Astrocyte of the spinal cord (primary cell): ENCODE results near the gene UPF2.
A peak's percentile ranks its signal among the peaks of the same experiment; 100 is the strongest.

Experiments
- DNase-seq: peaks from one replicate; pipeline ENCODE4 v3.0.0; 2011; ENCODE audit warnings: low read depth, low spot score
- H3K4me3 ChIP-seq: 2 replicates; pipeline ENCODE4 v1.5.1; 2011; ENCODE audit warnings: low read depth, mild to moderate bottlenecking, low read length, moderate library complexity
- in situ Hi-C: cut with HindIII; loops from 2 replicates; pipeline ENCODE4 v1.10.0; 2017; ENCODE audit warnings: low sequenced_read_pairs
- TF ChIP-seq, protein P1 (sequence below): IDR thresholded peaks from 2 replicates; pipeline ENCODE4 v1.5.1; 2012; ENCODE audit warnings: low read depth, mild to moderate bottlenecking, low read length, inconsistent platforms

UPF2 gene

DNA sequence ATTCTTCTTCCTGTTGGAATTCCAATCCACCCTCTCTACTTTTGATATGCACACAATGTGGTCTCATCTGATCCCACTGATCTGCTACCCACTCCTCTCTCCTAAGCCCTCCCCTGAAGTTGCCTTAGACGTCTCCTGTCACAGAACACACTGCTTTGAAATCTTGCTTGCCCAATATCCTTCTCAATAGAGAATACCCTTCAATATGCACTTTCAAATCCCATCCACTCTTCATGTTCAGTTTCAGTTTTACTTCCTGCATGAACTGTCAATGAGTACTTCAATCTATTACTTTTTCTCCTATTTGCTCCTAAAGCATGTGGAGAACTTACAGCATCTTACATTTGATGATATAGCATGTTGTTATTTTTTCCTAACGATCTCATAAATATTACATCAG is 93.5 kb downstream of the UPF2 start:
- TF ChIP-seq, protein P1, sequence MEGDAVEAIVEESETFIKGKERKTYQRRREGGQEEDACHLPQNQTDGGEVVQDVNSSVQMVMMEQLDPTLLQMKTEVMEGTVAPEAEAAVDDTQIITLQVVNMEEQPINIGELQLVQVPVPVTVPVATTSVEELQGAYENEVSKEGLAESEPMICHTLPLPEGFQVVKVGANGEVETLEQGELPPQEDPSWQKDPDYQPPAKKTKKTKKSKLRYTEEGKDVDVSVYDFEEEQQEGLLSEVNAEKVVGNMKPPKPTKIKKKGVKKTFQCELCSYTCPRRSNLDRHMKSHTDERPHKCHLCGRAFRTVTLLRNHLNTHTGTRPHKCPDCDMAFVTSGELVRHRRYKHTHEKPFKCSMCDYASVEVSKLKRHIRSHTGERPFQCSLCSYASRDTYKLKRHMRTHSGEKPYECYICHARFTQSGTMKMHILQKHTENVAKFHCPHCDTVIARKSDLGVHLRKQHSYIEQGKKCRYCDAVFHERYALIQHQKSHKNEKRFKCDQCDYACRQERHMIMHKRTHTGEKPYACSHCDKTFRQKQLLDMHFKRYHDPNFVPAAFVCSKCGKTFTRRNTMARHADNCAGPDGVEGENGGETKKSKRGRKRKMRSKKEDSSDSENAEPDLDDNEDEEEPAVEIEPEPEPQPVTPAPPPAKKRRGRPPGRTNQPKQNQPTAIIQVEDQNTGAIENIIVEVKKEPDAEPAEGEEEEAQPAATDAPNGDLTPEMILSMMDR = no peak
- in situ Hi-C loops = no loop called here
- DNase-seq = no peak
- H3K4me3 ChIP-seq = no peak overlapping the region

DNA sequence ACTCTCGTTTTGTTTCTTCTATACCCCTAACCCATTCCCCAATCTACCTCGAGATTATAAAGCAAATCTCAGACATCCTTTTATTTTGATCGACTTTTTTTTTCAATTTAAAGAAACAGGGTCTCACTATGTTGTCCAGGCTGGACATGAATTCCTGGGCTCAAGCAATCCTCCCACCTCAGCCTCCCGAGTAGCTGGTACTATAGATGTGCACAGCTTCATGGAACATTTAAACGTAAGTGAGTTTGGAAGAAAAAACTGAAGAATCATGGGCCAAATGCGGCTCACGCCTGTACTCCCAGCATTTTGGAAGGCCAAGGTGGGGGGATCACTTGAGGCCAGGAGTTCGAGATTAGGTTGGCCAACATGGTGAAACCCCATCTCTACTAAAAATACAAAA is 96.0 kb downstream of the UPF2 start:
- TF ChIP-seq, protein P1 = no peak

DNA sequence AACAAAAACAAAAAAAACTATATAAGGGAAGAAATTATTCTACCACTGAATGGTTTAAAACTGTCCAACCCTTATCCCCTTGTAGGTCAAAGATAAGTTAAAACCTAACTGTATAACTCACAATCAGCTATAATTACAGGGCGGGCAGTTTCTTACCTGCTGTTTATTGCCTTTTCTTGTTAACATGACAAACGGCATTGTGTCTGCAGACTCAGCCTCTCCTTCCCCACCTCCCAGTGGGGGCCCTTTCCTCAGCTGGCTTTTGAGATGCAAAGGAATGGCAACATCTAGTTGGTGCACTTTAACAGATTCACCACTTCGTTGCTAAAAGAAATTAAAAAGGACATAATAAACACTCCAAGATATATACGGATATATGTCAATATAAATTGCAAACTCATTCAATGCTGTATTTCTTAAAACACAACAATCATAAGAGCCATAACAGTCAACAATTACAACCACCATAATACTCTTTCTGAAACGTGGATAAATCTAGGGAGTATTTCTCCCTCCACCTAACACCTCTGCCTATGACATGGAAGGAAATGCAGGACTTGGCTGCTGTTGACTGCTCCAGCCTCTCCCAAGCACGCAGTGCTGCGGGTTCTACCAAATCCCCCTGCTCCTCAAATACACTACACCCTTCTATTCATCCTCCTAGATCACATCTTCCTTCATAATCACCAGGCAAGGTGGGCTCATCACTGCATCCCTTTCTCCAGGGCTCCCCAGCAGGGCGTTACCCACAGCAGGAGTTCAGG is 106.0 kb downstream of the UPF2 start:
- TF ChIP-seq, protein P1 = no peak
- in situ Hi-C loops = no loop called here

More for the DNA sequence above, 96.0 kb downstream of the UPF2 start:
- no peak for DNase-seq
- in situ Hi-C loops = no loop called here
- H3K4me3 ChIP-seq = no peak overlapping the region

DNA sequence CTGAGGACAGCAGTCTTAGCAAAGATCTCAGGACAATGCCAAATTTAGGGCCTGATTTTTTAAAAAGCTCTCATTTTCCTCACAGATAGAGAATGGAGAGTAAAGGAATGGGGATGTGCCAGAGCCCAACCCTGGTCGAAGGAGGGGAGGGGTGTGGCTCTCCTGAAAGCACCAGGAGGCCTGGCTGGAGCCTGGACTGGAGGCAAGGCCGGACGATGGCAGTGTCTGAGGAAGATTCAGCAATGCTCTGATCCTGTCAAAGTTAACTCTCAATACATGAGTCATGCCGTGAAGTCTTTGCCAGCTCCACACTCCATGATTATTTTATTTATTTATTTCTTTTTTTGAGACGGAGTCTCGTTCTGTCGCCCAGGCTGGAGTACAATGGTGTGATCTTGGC is 108.3 kb downstream of the UPF2 start:
- no peak overlapping the region for H3K4me3 ChIP-seq
- DNase-seq = peak; percentile 12
- TF ChIP-seq, protein P1 = no peak
- in situ Hi-C loops = no loop called here

More for the DNA sequence above, 106.0 kb downstream of the UPF2 start:
- no peak overlapping the region for H3K4me3 ChIP-seq
- DNase-seq = no peak

DNA sequence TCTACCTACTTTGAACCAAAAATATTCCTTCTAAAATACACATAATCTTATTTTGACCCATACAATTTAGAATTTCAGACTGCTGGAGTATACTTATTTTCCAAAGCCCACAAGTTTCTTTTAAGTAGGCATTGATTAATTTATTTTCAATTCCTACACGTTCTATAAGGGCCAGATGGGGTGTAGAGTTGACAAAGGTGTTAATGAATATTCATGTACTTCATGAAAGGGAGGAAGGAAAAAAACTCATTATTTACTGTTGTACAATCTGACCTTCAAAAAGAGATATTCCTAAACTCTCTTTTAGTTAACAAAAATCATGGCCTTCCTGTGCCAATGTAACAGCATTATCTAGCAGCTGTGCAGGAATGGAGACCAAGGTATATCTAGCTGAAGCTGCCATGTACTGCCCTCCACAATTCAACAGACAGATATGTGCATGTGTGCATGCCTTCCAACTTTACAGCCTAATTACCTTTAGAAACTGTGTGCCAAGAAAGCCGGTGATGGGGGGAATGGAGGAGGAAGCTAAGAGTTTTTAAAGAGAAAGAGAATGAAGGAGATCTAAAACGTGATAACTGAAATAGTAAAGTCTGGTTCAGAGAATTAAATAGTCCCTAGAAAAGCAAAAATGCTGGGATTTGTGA is 108.9 kb downstream of the UPF2 start:
- TF ChIP-seq, protein P1 = no peak
- H3K4me3 ChIP-seq = no peak overlapping the region
- DNase-seq = no peak
- in situ Hi-C loops = no loop called here

DNA sequence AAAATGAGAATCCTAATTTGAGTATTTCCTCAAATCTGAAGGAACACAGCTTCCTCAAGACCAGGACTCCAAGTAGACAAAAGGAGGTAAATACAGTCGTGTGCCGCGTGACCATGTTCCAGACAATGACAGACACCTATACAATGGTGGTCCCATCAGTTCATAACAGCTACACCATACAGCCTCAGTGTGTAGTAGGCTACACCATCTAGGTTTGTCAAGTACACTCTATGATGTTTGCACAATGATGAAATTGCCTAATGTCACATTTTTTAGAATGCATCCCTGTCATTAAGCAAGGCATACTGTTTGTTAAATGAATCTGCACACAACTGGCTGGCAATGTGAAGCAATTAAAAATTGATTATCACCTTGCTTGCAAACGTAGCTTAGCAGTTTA is 111.6 kb downstream of the UPF2 start:
- H3K4me3 ChIP-seq = no peak overlapping the region
- in situ Hi-C loops = no loop called here
- DNase-seq = no peak
- TF ChIP-seq, protein P1 = no peak
